ENCODE results near the gene HIVEP1.

- TF ChIP-seq YY1 (IDR thresholded peaks at IDR 0.05; ENCODE audit: insufficient read depth, insufficient read length): no peak
- no peak for TF ChIP-seq ZNF274 (IDR thresholded peaks at IDR 0.05; ENCODE audit: low read depth, low read length)
- no peak for TF ChIP-seq SUZ12 (IDR thresholded peaks at IDR 0.05; ENCODE audit: extremely low read depth, insufficient read depth, insufficient read length)
Observed at GRCh38 chr6:12017876-12018401, 5.8 kb downstream of the HIVEP1 start.
